ENCODE results near the gene NELL2.

The NELL2 gene

DNA sequence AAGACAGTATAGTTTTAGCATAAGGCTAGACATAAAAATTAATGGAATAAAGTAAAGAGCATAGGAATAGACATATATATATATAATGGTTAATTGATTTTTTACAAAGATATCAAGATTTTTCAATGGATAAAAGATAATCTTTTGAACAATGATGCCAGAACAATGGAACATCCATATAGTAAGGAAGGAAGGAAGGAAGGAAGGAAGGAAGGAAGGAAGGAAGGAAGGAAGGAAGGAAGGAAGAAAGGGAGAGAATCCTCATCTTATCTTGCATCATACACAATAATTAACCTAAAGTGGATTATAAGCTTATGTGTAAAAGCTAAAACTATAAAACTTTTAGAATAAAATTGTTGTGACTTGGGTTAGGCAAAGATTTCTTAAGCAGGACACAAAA lies 9.8 kb upstream of the NELL2 start:
- H3K27ac ChIP-seq: no peak overlapping the region
- TF ChIP-seq CTCF (conservative IDR thresholded peaks at IDR 0.05): no peak

DNA sequence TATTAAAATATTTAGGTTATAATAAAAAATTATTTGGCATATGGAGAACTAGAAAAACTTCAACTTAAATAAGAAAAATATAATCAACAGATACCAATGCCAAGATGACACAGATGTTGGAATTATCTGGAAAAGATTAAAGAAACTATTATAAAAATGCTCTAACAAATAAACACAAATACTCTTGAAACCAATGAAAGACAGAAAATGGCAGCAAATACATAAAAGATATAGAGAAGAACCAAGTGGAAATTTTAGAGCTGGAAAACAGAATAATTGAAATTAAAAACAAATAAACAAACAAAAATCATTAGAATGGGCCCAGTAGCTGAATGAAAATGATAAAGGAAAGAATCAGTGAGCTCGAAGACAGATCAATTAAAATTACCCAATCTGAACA lies 5.1 kb upstream of the NELL2 start:
- TF ChIP-seq CTCF (conservative IDR thresholded peaks at IDR 0.05): no peak
- H3K27ac ChIP-seq: no peak overlapping the region

DNA sequence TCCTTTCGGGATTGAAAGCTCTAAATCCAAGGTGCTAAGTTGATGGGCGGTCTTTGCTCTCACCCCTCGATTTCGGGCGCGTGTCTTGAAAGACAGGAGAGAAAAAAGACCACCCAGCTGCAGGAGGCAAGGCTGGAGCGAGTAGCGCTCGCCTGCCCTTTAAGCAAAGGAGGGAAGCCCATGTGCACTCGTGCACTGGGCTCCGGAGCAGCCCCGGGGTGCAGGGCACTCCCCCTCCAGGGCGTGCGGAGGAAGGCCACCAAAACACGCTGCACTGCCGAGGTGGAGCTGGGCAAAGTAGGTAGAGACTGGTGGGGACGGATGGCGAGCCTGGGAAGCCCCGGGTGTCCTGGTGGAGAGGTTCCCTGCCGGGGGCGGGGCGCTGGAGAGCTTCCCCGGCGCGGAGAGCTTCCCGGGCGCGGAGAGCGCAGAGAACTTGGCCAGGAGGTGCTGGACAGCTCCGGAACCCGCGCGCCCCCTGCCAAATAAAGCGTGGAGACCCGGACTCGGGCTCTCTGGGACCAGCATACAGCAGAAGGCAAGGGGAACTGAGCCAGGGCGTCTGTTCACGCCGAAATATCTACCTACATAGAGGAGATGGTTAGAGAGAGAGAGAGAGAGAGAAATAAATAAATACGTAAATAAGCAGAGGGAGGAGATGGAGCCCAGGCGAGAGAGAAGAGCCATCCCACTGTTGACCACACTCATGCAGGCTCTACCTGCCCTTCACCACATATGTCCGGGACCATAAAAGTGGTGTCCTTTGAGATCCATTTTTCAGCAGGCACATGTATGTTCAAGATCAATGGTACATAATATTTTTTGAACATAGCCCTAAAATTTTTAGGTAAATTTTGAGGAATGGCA lies 662 bp upstream of the NELL2 start:
- no peak overlapping the region for H3K27ac ChIP-seq
- no peak for TF ChIP-seq CTCF (conservative IDR thresholded peaks at IDR 0.05)

- H3K27ac ChIP-seq: no peak overlapping the region
- no peak for TF ChIP-seq CTCF (conservative IDR thresholded peaks at IDR 0.05)
These were observed 630 bp downstream of the NELL2 start for GRCh38 chr12:44875417-44875953.

- TF ChIP-seq CTCF (conservative IDR thresholded peaks at IDR 0.05): no peak
- no peak overlapping the region for H3K27ac ChIP-seq
These were observed 1.1 kb downstream of the NELL2 start for GRCh38 chr12:44874981-44875416.

DNA sequence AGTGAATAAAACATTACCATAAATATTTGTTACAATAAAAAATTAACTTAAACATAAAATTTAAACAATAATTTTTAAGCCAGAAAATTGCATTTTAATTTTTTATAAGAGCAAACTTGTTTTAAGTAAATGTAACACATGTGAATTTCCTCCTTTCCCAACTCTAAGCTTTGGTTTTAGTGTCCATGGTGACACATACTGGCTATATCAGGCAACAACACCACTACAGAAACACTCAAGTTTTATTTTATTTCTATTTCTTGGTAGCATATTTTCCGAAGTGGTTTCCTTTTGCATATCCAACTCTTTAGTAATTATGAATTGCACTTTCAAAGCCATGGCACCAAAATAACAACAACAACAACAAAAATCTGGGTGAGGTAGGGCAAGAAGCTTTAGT lies 2.2 kb downstream of the NELL2 start:
- peak; percentile 41 for TF ChIP-seq CTCF (conservative IDR thresholded peaks at IDR 0.05)
- no peak overlapping the region for H3K27ac ChIP-seq

DNA sequence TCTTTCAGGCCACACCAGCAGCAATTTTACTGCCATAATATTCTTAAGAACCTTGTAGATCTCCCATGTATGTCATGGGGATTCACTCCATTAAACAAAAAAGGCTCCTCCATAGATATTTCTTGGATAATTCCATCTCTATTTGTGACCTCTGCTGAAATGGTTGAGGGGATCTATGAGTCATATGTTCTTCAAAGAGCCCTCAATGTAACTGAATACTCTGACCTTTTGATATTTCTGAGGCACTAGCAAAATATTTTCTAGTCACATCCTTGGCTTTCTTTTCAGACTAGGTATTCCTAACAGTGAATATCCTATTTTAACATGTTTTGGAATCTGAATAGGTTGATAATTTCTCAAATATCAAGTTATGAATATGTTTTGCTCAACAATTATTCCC lies 6.6 kb downstream of the NELL2 start:
- no peak for TF ChIP-seq CTCF (conservative IDR thresholded peaks at IDR 0.05)
- no peak overlapping the region for H3K27ac ChIP-seq

Data from VCaP (cell line).